Ishikawa (cell line): Measurements from ENCODE around the gene CNNM3.

ENCODE experiments used
- CEBPB ChIP-seq: IDR thresholded peaks from 2 replicates; pipeline ENCODE4 v1.6.1; 2012
- CREB1 ChIP-seq: IDR thresholded peaks from 2 replicates; pipeline ENCODE4 v1.6.1; 2012; ENCODE audit warnings: low read depth
- EGR1 ChIP-seq: IDR thresholded peaks from 2 replicates; pipeline ENCODE4 v1.6.1; 2012
- EP300 ChIP-seq: IDR thresholded peaks from 2 replicates; pipeline ENCODE4 v1.6.1; 2012; ENCODE audit warnings: borderline replicate concordance
- FOXM1 ChIP-seq: IDR thresholded peaks from 2 replicates; pipeline ENCODE4 v1.6.1; 2012; ENCODE audit warnings: low read depth, borderline replicate concordance
- MAX ChIP-seq: IDR thresholded peaks from 2 replicates; pipeline ENCODE4 v1.6.1; 2012
- NFIC ChIP-seq: IDR thresholded peaks from 2 replicates; pipeline ENCODE4 v1.6.1; 2012
- RAD21 ChIP-seq: IDR thresholded peaks from 2 replicates; pipeline ENCODE4 v1.6.1; 2012; ENCODE audit warnings: low read depth
- REST ChIP-seq: IDR thresholded peaks from 2 replicates; pipeline ENCODE4 v1.6.1; 2012; ENCODE audit warnings: low read depth, mild to moderate bottlenecking
- TAF1 ChIP-seq: IDR thresholded peaks from 2 replicates; pipeline ENCODE4 v1.6.1; 2012; ENCODE audit warnings: low read depth, mild to moderate bottlenecking
- TCF12 ChIP-seq: IDR thresholded peaks from 2 replicates; pipeline ENCODE4 v1.6.1; 2012; ENCODE audit warnings: low read depth
- TEAD4 ChIP-seq: IDR thresholded peaks from 2 replicates; pipeline ENCODE4 v1.6.1; 2012
- YY1 ChIP-seq: IDR thresholded peaks from 2 replicates; pipeline ENCODE4 v1.6.1; 2012; ENCODE audit warnings: low read depth
- ZBTB7A ChIP-seq: IDR thresholded peaks from 2 replicates; pipeline ENCODE4 v1.6.1; 2012; ENCODE audit warnings: low read depth
- TF ChIP-seq, protein P1 (sequence below): IDR thresholded peaks from 2 replicates; pipeline ENCODE4 v1.6.1; 2012

CNNM3 gene

DNA sequence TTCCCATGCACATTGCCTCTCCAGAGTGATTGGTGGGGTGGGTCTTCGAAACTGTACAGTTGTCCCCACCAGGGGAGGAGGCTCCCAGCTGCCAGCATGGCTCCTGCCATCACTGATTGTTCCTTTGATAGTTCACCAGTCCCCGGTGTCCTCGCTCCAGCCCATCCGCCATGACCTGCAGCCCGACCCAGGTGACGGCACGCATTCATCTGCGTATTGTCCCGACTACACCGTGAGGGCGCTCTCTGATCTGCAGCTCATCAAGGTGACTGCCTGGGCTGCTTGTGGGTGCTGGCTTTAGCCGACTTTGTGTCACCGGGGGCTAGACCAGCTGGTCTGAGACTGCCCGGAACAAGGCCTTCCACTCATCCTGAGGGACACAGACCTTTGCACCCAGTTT is 12.4 kb downstream of the CNNM3 start:
- no peak for TF ChIP-seq REST
- TF ChIP-seq, protein P1, sequence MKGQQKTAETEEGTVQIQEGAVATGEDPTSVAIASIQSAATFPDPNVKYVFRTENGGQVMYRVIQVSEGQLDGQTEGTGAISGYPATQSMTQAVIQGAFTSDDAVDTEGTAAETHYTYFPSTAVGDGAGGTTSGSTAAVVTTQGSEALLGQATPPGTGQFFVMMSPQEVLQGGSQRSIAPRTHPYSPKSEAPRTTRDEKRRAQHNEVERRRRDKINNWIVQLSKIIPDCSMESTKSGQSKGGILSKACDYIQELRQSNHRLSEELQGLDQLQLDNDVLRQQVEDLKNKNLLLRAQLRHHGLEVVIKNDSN = no peak
- TF ChIP-seq TCF12 = no peak
- TF ChIP-seq TAF1 = no peak
- TF ChIP-seq MAX = no peak
- TF ChIP-seq EP300 = no peak
- no peak for TF ChIP-seq FOXM1
- TF ChIP-seq YY1 = no peak
- no peak for TF ChIP-seq EGR1
- no peak for TF ChIP-seq ZBTB7A
- no peak for TF ChIP-seq NFIC
- TF ChIP-seq CREB1 = no peak

GRCh38 chr2:96828874-96829273 is 12.8 kb downstream of the CNNM3 start:
- TF ChIP-seq MAX (no peak), EGR1 (no peak), YY1 (no peak), CEBPB (no peak), TCF12 (no peak), RAD21 (no peak)
- TF ChIP-seq, protein P1 = no peak

DNA sequence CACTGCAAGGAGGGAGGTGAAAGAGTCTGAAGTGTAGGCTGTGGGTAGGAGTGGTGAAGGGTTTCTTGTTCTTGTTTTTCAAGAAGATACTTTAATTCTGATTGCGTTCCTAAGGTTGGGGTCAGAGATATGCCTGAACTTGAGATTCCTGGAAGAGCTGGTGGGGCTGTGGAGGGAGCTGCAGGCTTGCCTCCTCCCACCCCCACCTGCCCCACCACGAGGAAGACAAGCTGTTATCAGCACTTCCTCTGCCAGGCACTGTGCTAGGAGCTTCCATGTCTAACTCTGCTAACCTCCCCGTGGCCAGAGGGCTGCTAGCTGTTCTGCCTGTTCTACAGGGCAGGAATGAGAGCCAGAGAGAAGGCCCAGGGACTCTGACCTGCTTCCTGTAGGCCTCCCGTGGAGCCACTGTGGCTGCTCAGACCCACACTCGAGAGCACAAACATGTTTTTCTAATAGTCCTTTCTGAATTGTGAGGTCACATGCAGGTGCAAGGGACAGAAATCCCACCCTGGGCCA is 14.0 kb downstream of the CNNM3 start:
- no peak for TF ChIP-seq REST
- TF ChIP-seq YY1 = no peak
- no peak for TF ChIP-seq CREB1
- no peak for TF ChIP-seq RAD21
- TF ChIP-seq TCF12 = no peak

- no peak for TF ChIP-seq EGR1
- TF ChIP-seq REST = peak; percentile 91
- no peak for TF ChIP-seq TEAD4
- no peak for TF ChIP-seq TCF12
Measured at GRCh38 chr2:96831679-96832078, 15.6 kb downstream of the CNNM3 start.

- TF ChIP-seq EGR1 (no peak), MAX (peak; percentile 7; the same call in 1 of the 2 replicates)
- TF ChIP-seq, protein P1 = 0 out of 2 replicates have a peak, but pooled peaks have one; percentile 4
Measured at GRCh38 chr2:96832408-96832753, 16.3 kb downstream of the CNNM3 start.
